ENCODE measurements around the gene BMP15.

The BMP15 gene

DNA sequence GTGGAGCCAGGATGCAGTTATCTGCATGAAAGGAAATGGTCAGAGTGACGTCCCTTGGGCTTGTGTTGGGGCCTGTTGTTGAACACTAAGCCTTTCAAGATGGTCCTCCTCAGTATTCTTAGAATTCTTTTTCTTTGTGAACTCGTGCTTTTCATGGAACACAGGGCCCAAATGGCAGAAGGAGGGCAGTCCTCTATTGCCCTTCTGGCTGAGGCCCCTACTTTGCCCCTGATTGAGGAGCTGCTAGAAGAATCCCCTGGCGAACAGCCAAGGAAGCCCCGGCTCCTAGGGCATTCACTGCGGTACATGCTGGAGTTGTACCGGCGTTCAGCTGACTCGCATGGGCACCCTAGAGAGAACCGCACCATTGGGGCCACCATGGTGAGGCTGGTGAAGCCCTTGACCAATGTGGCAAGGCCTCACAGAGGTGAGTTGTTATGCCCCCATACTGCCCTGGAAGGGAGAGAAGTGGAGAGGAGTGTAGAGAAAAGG, at the start of gene BMP15:
Gene BMP15 (plus strand): TSS at position 51 of the 492 bp plus-strand sequence. CDS start 49 bp downstream, at position 100.
- H3K27me3 ChIP-seq (ENCODE audit: insufficient read depth, low read depth): no peaks in the 10 kb centered on the region
- H3K4me3 ChIP-seq (IDR thresholded peaks at IDR 0.05; ENCODE audit: insufficient read depth, low read depth, low read length): no peak within 1 kb of the TSS
- TF ChIP-seq, protein P1, sequence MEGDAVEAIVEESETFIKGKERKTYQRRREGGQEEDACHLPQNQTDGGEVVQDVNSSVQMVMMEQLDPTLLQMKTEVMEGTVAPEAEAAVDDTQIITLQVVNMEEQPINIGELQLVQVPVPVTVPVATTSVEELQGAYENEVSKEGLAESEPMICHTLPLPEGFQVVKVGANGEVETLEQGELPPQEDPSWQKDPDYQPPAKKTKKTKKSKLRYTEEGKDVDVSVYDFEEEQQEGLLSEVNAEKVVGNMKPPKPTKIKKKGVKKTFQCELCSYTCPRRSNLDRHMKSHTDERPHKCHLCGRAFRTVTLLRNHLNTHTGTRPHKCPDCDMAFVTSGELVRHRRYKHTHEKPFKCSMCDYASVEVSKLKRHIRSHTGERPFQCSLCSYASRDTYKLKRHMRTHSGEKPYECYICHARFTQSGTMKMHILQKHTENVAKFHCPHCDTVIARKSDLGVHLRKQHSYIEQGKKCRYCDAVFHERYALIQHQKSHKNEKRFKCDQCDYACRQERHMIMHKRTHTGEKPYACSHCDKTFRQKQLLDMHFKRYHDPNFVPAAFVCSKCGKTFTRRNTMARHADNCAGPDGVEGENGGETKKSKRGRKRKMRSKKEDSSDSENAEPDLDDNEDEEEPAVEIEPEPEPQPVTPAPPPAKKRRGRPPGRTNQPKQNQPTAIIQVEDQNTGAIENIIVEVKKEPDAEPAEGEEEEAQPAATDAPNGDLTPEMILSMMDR (conservative IDR thresholded peaks at IDR 0.05; ENCODE audit: low read depth, low read length): no peak
- no peaks in the 10 kb centered on the region for H3K79me2 ChIP-seq (ENCODE audit: insufficient read depth, low read depth)
- H2AFZ ChIP-seq (ENCODE audit: low read depth): no peak within 1 kb of the TSS
- H4K20me1 ChIP-seq (ENCODE audit: insufficient read depth): no peaks in the 10 kb centered on the region
- no peaks in the 10 kb centered on the region for H3K4me1 ChIP-seq (ENCODE audit: low read depth, poor library complexity, severe bottlenecking)
- H3K9ac ChIP-seq: no peak within 1 kb of the TSS
- no peaks in the 10 kb centered on the region for H3K36me3 ChIP-seq (ENCODE audit: insufficient read depth)
- H3K4me2 ChIP-seq: no peak within 1 kb of the TSS
- no peak within 1 kb of the TSS for H3K27ac ChIP-seq

- no peak overlapping the region for H3K27ac ChIP-seq
- H3K4me1 ChIP-seq (ENCODE audit: low read depth, poor library complexity, severe bottlenecking): no peaks in the 10 kb centered on the region
- TF ChIP-seq, protein P1 (conservative IDR thresholded peaks at IDR 0.05; ENCODE audit: low read depth, low read length): no peak
- H3K79me2 ChIP-seq (ENCODE audit: insufficient read depth, low read depth): no peaks in the 10 kb centered on the region
- no peak overlapping the region for H3K4me2 ChIP-seq
- no peak overlapping the region for H2AFZ ChIP-seq (ENCODE audit: low read depth)
- H3K36me3 ChIP-seq (ENCODE audit: insufficient read depth): no peaks in the 10 kb centered on the region
- H3K9ac ChIP-seq: no peak overlapping the region
- no peaks in the 10 kb centered on the region for H3K27me3 ChIP-seq (ENCODE audit: insufficient read depth, low read depth)
- no peaks in the 10 kb centered on the region for H4K20me1 ChIP-seq (ENCODE audit: insufficient read depth)
- no peak overlapping the region for H3K4me3 ChIP-seq (IDR thresholded peaks at IDR 0.05; ENCODE audit: insufficient read depth, low read depth, low read length)
Measured at GRCh38 chrX:50863471-50863870, 47.1 kb upstream of the BMP15 start.

DNA sequence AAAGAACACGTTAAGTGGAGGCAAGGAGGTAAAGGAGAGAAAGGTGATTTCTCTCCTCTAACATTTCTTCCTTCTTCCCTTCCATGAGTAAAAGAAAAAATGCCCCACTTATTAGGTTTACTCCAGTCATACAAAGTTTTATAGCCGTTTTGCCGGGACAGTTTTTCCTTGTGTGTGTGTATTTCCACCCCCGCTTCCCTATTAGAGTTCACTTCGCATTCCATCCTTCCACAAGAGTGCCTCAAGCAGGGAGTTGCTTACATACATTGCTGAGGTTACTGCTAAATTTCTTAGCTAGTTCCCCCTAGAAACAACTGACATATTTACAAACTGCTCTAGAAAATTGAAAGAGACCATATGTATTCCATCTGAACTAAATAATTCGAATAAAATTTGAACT, 45.2 kb upstream of the BMP15 start:
- Histone ChIP-seq H3K4me2 (no peak overlapping the region), H3K79me2 (ENCODE audit: insufficient read depth, low read depth) (no peaks in the 10 kb centered on the region), H3K27ac (no peak overlapping the region), H4K20me1 (ENCODE audit: insufficient read depth) (no peaks in the 10 kb centered on the region), H3K9ac (no peak overlapping the region), H3K4me1 (ENCODE audit: low read depth, poor library complexity, severe bottlenecking) (no peaks in the 10 kb centered on the region), H3K4me3 (IDR thresholded peaks at IDR 0.05; ENCODE audit: insufficient read depth, low read depth, low read length) (no peak overlapping the region), H3K36me3 (ENCODE audit: insufficient read depth) (no peaks in the 10 kb centered on the region), H2AFZ (ENCODE audit: low read depth) (no peak overlapping the region), H3K27me3 (ENCODE audit: insufficient read depth, low read depth) (no peaks in the 10 kb centered on the region)
- TF ChIP-seq, protein P1 (conservative IDR thresholded peaks at IDR 0.05; ENCODE audit: low read depth, low read length): no peak

GRCh38 chrX:50871922-50872453, 38.5 kb upstream of the BMP15 start:
- H3K27ac ChIP-seq: no peak overlapping the region
- H4K20me1 ChIP-seq (ENCODE audit: insufficient read depth): no peaks in the 10 kb centered on the region
- H3K27me3 ChIP-seq (ENCODE audit: insufficient read depth, low read depth): no peaks in the 10 kb centered on the region
- no peaks in the 10 kb centered on the region for H3K4me1 ChIP-seq (ENCODE audit: low read depth, poor library complexity, severe bottlenecking)
- TF ChIP-seq, protein P1 (conservative IDR thresholded peaks at IDR 0.05; ENCODE audit: low read depth, low read length): no peak
- H2AFZ ChIP-seq (ENCODE audit: low read depth): no peak overlapping the region
- no peak overlapping the region for H3K9ac ChIP-seq
- no peak overlapping the region for H3K4me3 ChIP-seq (IDR thresholded peaks at IDR 0.05; ENCODE audit: insufficient read depth, low read depth, low read length)
- no peaks in the 10 kb centered on the region for H3K79me2 ChIP-seq (ENCODE audit: insufficient read depth, low read depth)
- H3K4me2 ChIP-seq: no peak overlapping the region
- no peaks in the 10 kb centered on the region for H3K36me3 ChIP-seq (ENCODE audit: insufficient read depth)

Data from KMS-11 (cell line).